Liver (tissue), 3 donors: ENCODE data around the gene SNTN.

ENCODE experiments used
- ATF3 ChIP-seq: IDR thresholded peaks from 2 replicates; pipeline ENCODE4 v1.6.1; 2016; ENCODE audit warnings: antibody characterized with exemption
- CTCF ChIP-seq: fragments of 150-350 bp; IDR thresholded peaks from 2 replicates; pipeline ENCODE4 v1.5.1; 2017; ENCODE audit warnings: improper control_type of control experiment, low read depth, low read length; ENCODE audit not compliant: missing input control
- GABPA ChIP-seq, 2 donors: IDR thresholded peaks in 1 of 2; conservative IDR thresholded peaks in 1 of 2; 2 replicates each; pipeline ENCODE4 v1.6.1; 2016; ENCODE audit warnings: antibody characterized with exemption in 2 of 2, mild to moderate bottlenecking in 1 of 2, moderate library complexity in 1 of 2
- MAX ChIP-seq: IDR thresholded peaks from 2 replicates; pipeline ENCODE4 v1.6.1; 2016; ENCODE audit warnings: antibody characterized with exemption
- NR2F2 ChIP-seq: IDR thresholded peaks from 2 replicates; pipeline ENCODE4 v1.6.1; 2016; ENCODE audit warnings: antibody characterized with exemption
- RAD21 ChIP-seq, 2 donors: IDR thresholded peaks; 2 replicates each; pipeline ENCODE4 v1.6.1; 2016; ENCODE audit warnings: antibody characterized with exemption in 2 of 2, mild to moderate bottlenecking in 2 of 2
- REST ChIP-seq: IDR thresholded peaks from 2 replicates; pipeline ENCODE4 v1.6.1; 2016; ENCODE audit warnings: antibody characterized with exemption, mild to moderate bottlenecking
- TAF1 ChIP-seq: conservative IDR thresholded peaks from 2 replicates; pipeline ENCODE4 v1.6.1; 2016; ENCODE audit warnings: antibody characterized with exemption, mild to moderate bottlenecking
- ZBTB33 ChIP-seq: IDR thresholded peaks from 2 replicates; pipeline ENCODE4 v1.6.1; 2016; ENCODE audit warnings: antibody characterized with exemption
- donor health status: healthy.
- donor health status: healthy.

GRCh38 chr3:63705092-63705645 is 52.7 kb downstream of the SNTN start:
- TF ChIP-seq CTCF = no peak
- no peak for TF ChIP-seq ZBTB33
- no peak for TF ChIP-seq REST
- TF ChIP-seq MAX = no peak
- no peak for TF ChIP-seq RAD21 (IDR thresholded peaks at IDR 0.05)
- TF ChIP-seq TAF1 = no peak
- TF ChIP-seq NR2F2 = no peak
- no peak for TF ChIP-seq ATF3
- no peak for TF ChIP-seq GABPA (IDR thresholded peaks at IDR 0.05 in 1 of 2, conservative IDR thresholded peaks at IDR 0.05 in 1 of 2)
